WTC11 (cell line): ENCODE results near the gene COX10.

Experiments
- ATF6 ChIP-seq: sonication (generic); formaldehyde crosslinking; IDR thresholded peaks from 2 replicates; pipeline ENCODE4 v1.8.1; 2023; ENCODE audit warnings: mild to moderate bottlenecking, missing genetic modification reagents
- CTCF ChIP-seq: fragments of 200-600 bp; IDR thresholded peaks from 2 replicates; pipeline ENCODE4 v1.8.0; 2022; ENCODE audit warnings: antibody characterized with exemption
- GRHL2 ChIP-seq: fragments of 250-450 bp; sonication (Bioruptor Pico); IDR thresholded peaks from 2 replicates; pipeline ENCODE4 v1.8.0; 2022; ENCODE audit warnings: mild to moderate bottlenecking, moderate library complexity; ENCODE audit not compliant: insufficient replicate concordance, severe bottlenecking
- TF ChIP-seq, protein P1 (sequence below): sonication (generic); formaldehyde crosslinking; conservative IDR thresholded peaks from 2 replicates; pipeline ENCODE4 v1.8.1; 2023; ENCODE audit warnings: mild to moderate bottlenecking, low read depth, missing genetic modification reagents, moderate library complexity

- TF ChIP-seq, protein P1, sequence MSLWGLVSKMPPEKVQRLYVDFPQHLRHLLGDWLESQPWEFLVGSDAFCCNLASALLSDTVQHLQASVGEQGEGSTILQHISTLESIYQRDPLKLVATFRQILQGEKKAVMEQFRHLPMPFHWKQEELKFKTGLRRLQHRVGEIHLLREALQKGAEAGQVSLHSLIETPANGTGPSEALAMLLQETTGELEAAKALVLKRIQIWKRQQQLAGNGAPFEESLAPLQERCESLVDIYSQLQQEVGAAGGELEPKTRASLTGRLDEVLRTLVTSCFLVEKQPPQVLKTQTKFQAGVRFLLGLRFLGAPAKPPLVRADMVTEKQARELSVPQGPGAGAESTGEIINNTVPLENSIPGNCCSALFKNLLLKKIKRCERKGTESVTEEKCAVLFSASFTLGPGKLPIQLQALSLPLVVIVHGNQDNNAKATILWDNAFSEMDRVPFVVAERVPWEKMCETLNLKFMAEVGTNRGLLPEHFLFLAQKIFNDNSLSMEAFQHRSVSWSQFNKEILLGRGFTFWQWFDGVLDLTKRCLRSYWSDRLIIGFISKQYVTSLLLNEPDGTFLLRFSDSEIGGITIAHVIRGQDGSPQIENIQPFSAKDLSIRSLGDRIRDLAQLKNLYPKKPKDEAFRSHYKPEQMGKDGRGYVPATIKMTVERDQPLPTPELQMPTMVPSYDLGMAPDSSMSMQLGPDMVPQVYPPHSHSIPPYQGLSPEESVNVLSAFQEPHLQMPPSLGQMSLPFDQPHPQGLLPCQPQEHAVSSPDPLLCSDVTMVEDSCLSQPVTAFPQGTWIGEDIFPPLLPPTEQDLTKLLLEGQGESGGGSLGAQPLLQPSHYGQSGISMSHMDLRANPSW (CRISPR knock-in tag): no peak
- TF ChIP-seq GRHL2 (CRISPR knock-in tag) (no peak), ATF6 (CRISPR knock-in tag) (no peak), CTCF (no peak)
Observed at GRCh38 chr17:14125518-14126137, 56.3 kb downstream of the COX10 start.
